RWPE2 (cell line): Measurements from ENCODE around the gene RPS18.
A peak's percentile ranks its signal among the peaks of the same experiment; 100 is the strongest.

Experiments
- ATAC-seq: fragments of 200-7000 bp; cut with Tn5 transposase; 3 replicates; pipeline ENCODE4 v1.9.1; 2021; ENCODE audit warnings: low read depth
- DNase-seq: peaks from one replicate; pipeline ENCODE4 v3.0.0-alpha.2; 2020; ENCODE audit warnings: low spot score
- H3K27ac ChIP-seq: fragments of 450-650 bp; 2 replicates; pipeline ENCODE4 v1.5.1; 2017; ENCODE audit warnings: mild to moderate bottlenecking; ENCODE audit not compliant: poor library complexity, severe bottlenecking
- H3K27me3 ChIP-seq: fragments of 250-450 bp; sonication (Bioruptor Pico); 2 replicates; pipeline ENCODE4 v1.5.1; 2021; ENCODE audit warnings: mild to moderate bottlenecking, moderate library complexity; ENCODE audit not compliant: insufficient read depth, poor library complexity, severe bottlenecking
- H3K36me3 ChIP-seq: fragments of 250-450 bp; sonication (Bioruptor Pico); 2 replicates; pipeline ENCODE4 v1.5.1; 2020; ENCODE audit warnings: low read depth, mild to moderate bottlenecking, moderate library complexity
- H3K4me1 ChIP-seq: fragments of 250-450 bp; sonication (Bioruptor Pico); 2 replicates; pipeline ENCODE4 v1.5.1; 2021; ENCODE audit warnings: mild to moderate bottlenecking, moderate library complexity; ENCODE audit not compliant: insufficient read depth, poor library complexity, severe bottlenecking
- H3K4me3 ChIP-seq: fragments of 250-450 bp; sonication (Bioruptor Pico); 2 replicates; pipeline ENCODE4 v1.5.1; 2021; ENCODE audit warnings: mild to moderate bottlenecking, moderate library complexity; ENCODE audit not compliant: severe bottlenecking
- H3K9me3 ChIP-seq: fragments of 250-450 bp; sonication (Bioruptor Pico); 2 replicates; pipeline ENCODE4 v1.5.1; 2021; ENCODE audit warnings: mild to moderate bottlenecking, moderate library complexity; ENCODE audit not compliant: severe bottlenecking
- TF ChIP-seq, protein P1 (sequence below): fragments of 450-650 bp; IDR thresholded peaks from one replicate; pipeline ENCODE4 v1.5.1; 2017; ENCODE audit warnings: mild to moderate bottlenecking, moderate library complexity; ENCODE audit not compliant: poor library complexity, severe bottlenecking

Gene RPS18

DNA sequence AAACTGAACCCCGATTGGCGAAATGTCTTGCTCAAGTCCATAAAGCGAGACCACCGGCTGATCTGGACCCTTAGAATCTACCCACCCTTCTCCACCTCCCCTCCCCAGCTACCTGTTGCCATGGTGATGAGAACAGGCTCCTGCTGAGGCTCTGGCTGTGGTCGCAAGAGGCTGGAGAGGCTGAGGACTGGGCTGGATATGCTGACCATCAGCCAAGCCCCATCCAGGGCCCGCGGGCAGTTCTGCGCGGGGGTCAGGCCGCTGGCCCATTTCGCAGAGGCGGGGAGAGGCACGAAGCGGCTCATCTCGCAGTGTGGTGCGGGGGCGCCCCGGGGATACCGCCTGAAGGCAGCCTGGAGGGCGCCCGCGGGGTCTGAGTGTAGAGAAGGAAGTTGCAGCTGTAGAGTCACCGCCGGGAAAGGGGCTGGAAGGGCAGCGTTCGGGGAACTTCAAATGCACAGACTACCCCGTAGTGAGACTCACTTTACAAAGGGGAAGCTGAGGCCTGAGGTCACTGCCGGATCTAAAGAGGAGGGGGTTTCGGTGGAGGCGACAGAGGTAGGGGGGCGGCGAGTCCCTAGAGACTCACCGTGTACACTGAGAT is 41.3 kb downstream of the RPS18 start:
- Histone ChIP-seq H3K27ac (peak overlapping the region; percentile 87), H3K27me3 (no peaks in the 10 kb centered on the region), H3K9me3 (no peaks in the 10 kb centered on the region), H3K4me3 (peak overlapping the region; percentile 69), H3K36me3 (peaks cover 29% of the 10 kb centered on the region), H3K4me1 (peaks cover 10% of the 10 kb centered on the region)
- DNase-seq (no peak), ATAC-seq (no peak; the same call in 2 of the 3 replicates)
- TF ChIP-seq, protein P1, sequence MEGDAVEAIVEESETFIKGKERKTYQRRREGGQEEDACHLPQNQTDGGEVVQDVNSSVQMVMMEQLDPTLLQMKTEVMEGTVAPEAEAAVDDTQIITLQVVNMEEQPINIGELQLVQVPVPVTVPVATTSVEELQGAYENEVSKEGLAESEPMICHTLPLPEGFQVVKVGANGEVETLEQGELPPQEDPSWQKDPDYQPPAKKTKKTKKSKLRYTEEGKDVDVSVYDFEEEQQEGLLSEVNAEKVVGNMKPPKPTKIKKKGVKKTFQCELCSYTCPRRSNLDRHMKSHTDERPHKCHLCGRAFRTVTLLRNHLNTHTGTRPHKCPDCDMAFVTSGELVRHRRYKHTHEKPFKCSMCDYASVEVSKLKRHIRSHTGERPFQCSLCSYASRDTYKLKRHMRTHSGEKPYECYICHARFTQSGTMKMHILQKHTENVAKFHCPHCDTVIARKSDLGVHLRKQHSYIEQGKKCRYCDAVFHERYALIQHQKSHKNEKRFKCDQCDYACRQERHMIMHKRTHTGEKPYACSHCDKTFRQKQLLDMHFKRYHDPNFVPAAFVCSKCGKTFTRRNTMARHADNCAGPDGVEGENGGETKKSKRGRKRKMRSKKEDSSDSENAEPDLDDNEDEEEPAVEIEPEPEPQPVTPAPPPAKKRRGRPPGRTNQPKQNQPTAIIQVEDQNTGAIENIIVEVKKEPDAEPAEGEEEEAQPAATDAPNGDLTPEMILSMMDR = no peak

GRCh38 chr6:33313709-33314514 is 42.0 kb downstream of the RPS18 start, which contains the start of gene TAPBP:
TSS of gene TAPBP (minus strand) at chr6:33314078. CDS start at chr6:33314041, 37 bp downstream.
- no peaks in the 10 kb centered on the region for H3K27me3 ChIP-seq
- peaks cover 33% of the 10 kb centered on the region for H3K36me3 ChIP-seq
- DNase-seq = no peak
- ATAC-seq = peak; percentile 16
- H3K9me3 ChIP-seq = no peaks in the 10 kb centered on the region
- H3K27ac ChIP-seq = peak within 1 kb of the TSS; percentile 87
- TF ChIP-seq, protein P1 = no peak
- H3K4me1 ChIP-seq = peaks cover 10% of the 10 kb centered on the region
- peak within 1 kb of the TSS; percentile 69 for H3K4me3 ChIP-seq

DNA sequence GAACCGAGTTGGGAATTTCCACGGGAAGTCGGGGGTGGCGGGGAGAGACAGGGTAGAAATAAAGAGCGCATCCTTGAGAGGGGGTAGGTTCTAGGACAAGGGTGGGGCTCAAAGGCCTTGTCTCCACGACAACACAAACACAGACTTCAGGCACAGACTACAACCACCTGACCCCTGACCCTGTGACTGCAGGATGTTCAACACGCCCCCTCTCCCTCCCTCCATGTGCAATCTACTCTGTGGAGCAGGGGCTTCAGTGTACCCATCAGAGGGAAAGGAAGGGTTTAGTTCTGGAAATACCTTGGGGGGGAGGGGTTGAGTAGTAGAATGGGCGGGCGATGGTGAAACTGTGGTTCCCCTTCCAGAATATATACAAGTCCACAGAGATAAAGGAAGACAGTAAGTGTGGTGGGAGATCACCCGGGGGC is 42.7 kb downstream of the RPS18 start:
- H3K27ac ChIP-seq = peak overlapping the region; percentile 87
- H3K36me3 ChIP-seq = peaks cover 39% of the 10 kb centered on the region
- H3K4me1 ChIP-seq = peaks cover 10% of the 10 kb centered on the region
- H3K27me3 ChIP-seq = no peaks in the 10 kb centered on the region
- no peaks in the 10 kb centered on the region for H3K9me3 ChIP-seq
- H3K4me3 ChIP-seq = peak overlapping the region; percentile 69
- DNase-seq (no peak), ATAC-seq (peak; percentile 11; the same call in 2 of the 3 replicates)
- TF ChIP-seq, protein P1 = no peak

- Histone ChIP-seq H3K4me3 (peak overlapping the region; percentile 69), H3K36me3 (peaks cover 40% of the 10 kb centered on the region), H3K27ac (peak overlapping the region; percentile 87), H3K27me3 (no peaks in the 10 kb centered on the region), H3K9me3 (no peaks in the 10 kb centered on the region), H3K4me1 (peaks cover 13% of the 10 kb centered on the region)
- ATAC-seq (no peak), DNase-seq (no peak)
- TF ChIP-seq, protein P1 = no peak
Observed at GRCh38 chr6:33314943-33315792, 43.3 kb downstream of the RPS18 start.
